GM23338 (cell line): ENCODE measurements around the gene CD300C. TPM values are rescaled to one million over a fixed set of nuclear protein-coding genes. Genes with fewer than 3 reads are reported as not detected.

ENCODE experiments used
- ATAC-seq: fragments of 200-7000 bp; cut with Tn5 transposase; 3 replicates; pipeline ENCODE4 v1.9.1; 2020
- DNase-seq: peaks from one replicate; pipeline ENCODE4 v3.0.0-alpha.2; 2015; ENCODE audit warnings: low spot score
- H2AFZ ChIP-seq: fragments of 200-600 bp; sonication (generic); 2 replicates; pipeline ENCODE4 v1.8.0; 2016; ENCODE audit warnings: antibody characterized with exemption, mild to moderate bottlenecking, moderate library complexity
- H3F3A ChIP-seq: fragments of 200-600 bp; sonication (generic); replicated peaks from 2 replicates; pipeline ENCODE4 v1.8.0; 2017; ENCODE audit warnings: antibody characterized with exemption, mixed run types, low read depth
- H3K27ac ChIP-seq: fragments of 200-600 bp; sonication (generic); 2 replicates; pipeline ENCODE4 v1.6.1; 2016; ENCODE audit warnings: low read depth
- H3K27me3 ChIP-seq: fragments of 200-600 bp; sonication (generic); 2 replicates; pipeline ENCODE4 v1.8.0; 2016; ENCODE audit warnings: mild to moderate bottlenecking, mixed run types, moderate library complexity; ENCODE audit not compliant: insufficient read depth
- H3K36me3 ChIP-seq: fragments of 200-600 bp; sonication (generic); 2 replicates; pipeline ENCODE4 v1.8.0; 2016; ENCODE audit warnings: mild to moderate bottlenecking; ENCODE audit not compliant: insufficient read depth
- H3K4me1 ChIP-seq: fragments of 200-600 bp; sonication (generic); 2 replicates; pipeline ENCODE4 v1.8.0; 2016; ENCODE audit warnings: mild to moderate bottlenecking, moderate library complexity; ENCODE audit not compliant: insufficient read depth
- H3K4me2 ChIP-seq: fragments of 200-600 bp; sonication (generic); 2 replicates; pipeline ENCODE4 v1.7.1; 2017; ENCODE audit warnings: mixed run types
- H3K4me3 ChIP-seq: fragments of 200-600 bp; sonication (generic); 2 replicates; pipeline ENCODE4 v1.6.1; 2016; ENCODE audit warnings: mixed run types
- H3K79me2 ChIP-seq: fragments of 200-600 bp; sonication (generic); replicated peaks from 2 replicates; pipeline ENCODE4 v1.8.0; 2017; ENCODE audit warnings: mild to moderate bottlenecking; ENCODE audit not compliant: insufficient read depth
- H3K9me2 ChIP-seq: fragments of 200-600 bp; sonication (generic); 2 replicates; pipeline ENCODE4 v1.8.0; 2017; ENCODE audit not compliant: insufficient read depth
- H4K20me1 ChIP-seq: fragments of 200-600 bp; sonication (generic); replicated peaks from 2 replicates; pipeline ENCODE4 v1.8.0; 2017; ENCODE audit warnings: mild to moderate bottlenecking; ENCODE audit not compliant: insufficient read depth
- H3K27ac Mint-ChIP-seq: 2 replicates; pipeline ENCODE4 v1.8.0; 2020; ENCODE audit warnings: inconsistent platforms, mild to moderate bottlenecking, moderate library complexity, mixed read lengths
- H3K27me3 Mint-ChIP-seq: 3 replicates; pipeline ENCODE4 v1.8.0; 2022; ENCODE audit warnings: low read depth, mild to moderate bottlenecking, moderate library complexity, mixed read lengths, inconsistent platforms; ENCODE audit not compliant: insufficient read depth, poor library complexity
- H3K36me3 Mint-ChIP-seq: 3 replicates; pipeline ENCODE4 v1.8.0; 2021; ENCODE audit warnings: low read depth, mild to moderate bottlenecking, inconsistent platforms, moderate library complexity, mixed read lengths
- H3K4me1 Mint-ChIP-seq: 3 replicates; pipeline ENCODE4 v1.8.0; 2020; ENCODE audit warnings: mild to moderate bottlenecking, inconsistent platforms, mixed read lengths
- H3K4me3 Mint-ChIP-seq: 3 replicates; pipeline ENCODE4 v1.8.0; 2021; ENCODE audit warnings: moderate library complexity, mild to moderate bottlenecking, inconsistent platforms, mixed read lengths
- H3K9me3 Mint-ChIP-seq: 3 replicates; pipeline ENCODE4 v1.8.0; 2020; ENCODE audit warnings: moderate library complexity, mild to moderate bottlenecking, inconsistent platforms, mixed read lengths
- CTCF ChIP-seq, 2 experiments: fragments of 200-600 bp in 1 of 2; sonication (generic) in 1 of 2; conservative IDR thresholded peaks; 2 replicates each; pipeline versions ENCODE4 v1.5.1 to v1.6.1; 2016 to 2017; ENCODE audit warnings: antibody characterized with exemption in 2 of 2, low read depth in 2 of 2, mild to moderate bottlenecking in 2 of 2, moderate library complexity in 1 of 2
- ETS1 ChIP-seq: IDR thresholded peaks from 2 replicates; pipeline ENCODE4 v1.6.1; 2016; ENCODE audit warnings: antibody characterized with exemption
- EZH2 ChIP-seq: fragments of 200-600 bp; sonication (generic); IDR thresholded peaks from one replicate; pipeline ENCODE4 v1.8.0; 2017; ENCODE audit warnings: antibody characterized with exemption, mild to moderate bottlenecking, low read depth; ENCODE audit not compliant: unreplicated experiment
- NANOG ChIP-seq: IDR thresholded peaks from 2 replicates; pipeline ENCODE4 v1.6.1; 2016; ENCODE audit warnings: antibody characterized with exemption, borderline replicate concordance
- POLR2AphosphoS5 ChIP-seq: IDR thresholded peaks from 2 replicates; pipeline ENCODE4 v1.6.1; 2016; ENCODE audit warnings: antibody characterized with exemption, low read depth
- STAT1 ChIP-seq: IDR thresholded peaks from one replicate; pipeline ENCODE4 v1.6.1; 2016; ENCODE audit warnings: antibody characterized with exemption; ENCODE audit not compliant: unreplicated experiment
- ZNF462 ChIP-seq: fragments of 250-450 bp; sonication (Bioruptor Pico); IDR thresholded peaks from 2 replicates; pipeline ENCODE4 v1.5.0; 2020; ENCODE audit warnings: mild to moderate bottlenecking, moderate library complexity
- polyA plus RNA-seq: library from polyadenylated mRNA; unstranded; fragments of >200 nt; fragmentation: Nextera tagmentation; extraction: Ambion mirVana; gene quantifications from 2 replicates; pipeline ENCODE4 v1.2.1, GENCODE V29; 2016
- total RNA-seq: library from RNA; depleted of rRNA; stranded (reverse); fragments of >200 nt; shearing (Covaris generic); gene quantifications from 2 replicates; pipeline ENCODE4 v1.2.3, GENCODE V29; 2014

The CD300C gene
- total and polyA plus RNA-seq, 2 experiments from 2014 or later, result not detected

GRCh38 chr17:74595037-74595750 is 49.3 kb upstream of the CD300C start (continued):
- TF ChIP-seq ZNF462 (no peak), EZH2 (no peak), NANOG (no peak), STAT1 (no peak), POLR2AphosphoS5 (no peak), ETS1 (no peak)

- Histone ChIP-seq H3K4me2 (no peak within 1 kb of the TSS), H4K20me1 (no peaks in the 10 kb centered on the region), H3K4me1 (no peaks in the 10 kb centered on the region), H3K27me3 (no peaks in the 10 kb centered on the region), H3F3A (no peaks in the 10 kb centered on the region), H3K27ac (no peak within 1 kb of the TSS), H2AFZ (no peak within 1 kb of the TSS), H3K36me3 (no peaks in the 10 kb centered on the region), H3K79me2 (no peaks in the 10 kb centered on the region), H3K9me2 (no peaks in the 10 kb centered on the region), H3K4me3 (no peak within 1 kb of the TSS)
- no peaks in the 10 kb centered on the region for H3K9me3 Mint-ChIP-seq
- no peak within 1 kb of the TSS for H3K27ac Mint-ChIP-seq
- H3K4me1 Mint-ChIP-seq, result no peaks in the 10 kb centered on the region
- H3K4me3 Mint-ChIP-seq, result no peak within 1 kb of the TSS; the same call in 2 of the 3 replicates
- DNase-seq (no peak), ATAC-seq (no peak)
- no peaks in the 10 kb centered on the region for H3K36me3 Mint-ChIP-seq
- peaks cover 5% of the 10 kb centered on the region for H3K27me3 Mint-ChIP-seq
- TF ChIP-seq ETS1 (no peak), CTCF (conservative IDR thresholded peaks at IDR 0.05; ENCODE audit: low read depth in 2 of 2) (no peak)
Measured at GRCh38 chr17:74592087-74592990, 46.4 kb upstream of the CD300C start, which contains the start of gene CD300LD. Gene CD300LD (minus strand): TSS chr17:74592283. CDS start chr17:74592202, 81 bp downstream.
